Measurements from ENCODE around the gene KLF7.

KLF7 gene

DNA sequence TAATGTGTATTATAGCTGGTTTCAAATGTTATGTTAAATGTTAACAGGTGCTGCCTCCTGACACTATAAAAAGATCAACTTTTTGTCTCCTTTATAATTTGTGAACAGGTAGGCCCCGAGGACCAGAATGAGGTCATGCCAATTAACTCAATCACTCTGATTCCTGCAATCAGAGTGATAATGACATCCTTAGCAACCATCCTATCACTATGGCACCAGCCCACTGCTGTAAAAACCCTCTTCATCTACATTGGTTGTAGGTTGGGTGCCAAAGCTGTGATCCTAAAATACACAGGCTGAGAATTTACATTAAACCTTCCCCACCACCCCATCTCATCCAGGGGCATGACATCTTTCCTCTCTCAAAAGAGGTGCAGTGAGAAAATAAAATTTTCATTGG, 122.9 kb downstream of the KLF7 start:
- no peak for DNase-seq
- peak overlapping the region; percentile 55 to 70 for H3K27ac ChIP-seq
- H3K27me3 ChIP-seq: no peaks in the 10 kb centered on the region
- intact Hi-C loops (cut with DNase I; ENCODE audit: low total_unique reads): loop anchor here (5.0 to 10.0 kb wide), 2 partner anchors 92 to 124 kb away; partner anchors contain the start of gene KLF7
- no peaks in the 10 kb centered on the region for H3K36me3 ChIP-seq
- no peaks in the 10 kb centered on the region for H3K9me3 ChIP-seq
- H3K4me3 ChIP-seq: no peak overlapping the region
- peaks cover 0 to 43% (median 25%) of the 10 kb centered on the region in 4 donors for H3K4me1 ChIP-seq
- TF ChIP-seq, protein P1, sequence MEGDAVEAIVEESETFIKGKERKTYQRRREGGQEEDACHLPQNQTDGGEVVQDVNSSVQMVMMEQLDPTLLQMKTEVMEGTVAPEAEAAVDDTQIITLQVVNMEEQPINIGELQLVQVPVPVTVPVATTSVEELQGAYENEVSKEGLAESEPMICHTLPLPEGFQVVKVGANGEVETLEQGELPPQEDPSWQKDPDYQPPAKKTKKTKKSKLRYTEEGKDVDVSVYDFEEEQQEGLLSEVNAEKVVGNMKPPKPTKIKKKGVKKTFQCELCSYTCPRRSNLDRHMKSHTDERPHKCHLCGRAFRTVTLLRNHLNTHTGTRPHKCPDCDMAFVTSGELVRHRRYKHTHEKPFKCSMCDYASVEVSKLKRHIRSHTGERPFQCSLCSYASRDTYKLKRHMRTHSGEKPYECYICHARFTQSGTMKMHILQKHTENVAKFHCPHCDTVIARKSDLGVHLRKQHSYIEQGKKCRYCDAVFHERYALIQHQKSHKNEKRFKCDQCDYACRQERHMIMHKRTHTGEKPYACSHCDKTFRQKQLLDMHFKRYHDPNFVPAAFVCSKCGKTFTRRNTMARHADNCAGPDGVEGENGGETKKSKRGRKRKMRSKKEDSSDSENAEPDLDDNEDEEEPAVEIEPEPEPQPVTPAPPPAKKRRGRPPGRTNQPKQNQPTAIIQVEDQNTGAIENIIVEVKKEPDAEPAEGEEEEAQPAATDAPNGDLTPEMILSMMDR (IDR thresholded peaks at IDR 0.05): no peak

DNA sequence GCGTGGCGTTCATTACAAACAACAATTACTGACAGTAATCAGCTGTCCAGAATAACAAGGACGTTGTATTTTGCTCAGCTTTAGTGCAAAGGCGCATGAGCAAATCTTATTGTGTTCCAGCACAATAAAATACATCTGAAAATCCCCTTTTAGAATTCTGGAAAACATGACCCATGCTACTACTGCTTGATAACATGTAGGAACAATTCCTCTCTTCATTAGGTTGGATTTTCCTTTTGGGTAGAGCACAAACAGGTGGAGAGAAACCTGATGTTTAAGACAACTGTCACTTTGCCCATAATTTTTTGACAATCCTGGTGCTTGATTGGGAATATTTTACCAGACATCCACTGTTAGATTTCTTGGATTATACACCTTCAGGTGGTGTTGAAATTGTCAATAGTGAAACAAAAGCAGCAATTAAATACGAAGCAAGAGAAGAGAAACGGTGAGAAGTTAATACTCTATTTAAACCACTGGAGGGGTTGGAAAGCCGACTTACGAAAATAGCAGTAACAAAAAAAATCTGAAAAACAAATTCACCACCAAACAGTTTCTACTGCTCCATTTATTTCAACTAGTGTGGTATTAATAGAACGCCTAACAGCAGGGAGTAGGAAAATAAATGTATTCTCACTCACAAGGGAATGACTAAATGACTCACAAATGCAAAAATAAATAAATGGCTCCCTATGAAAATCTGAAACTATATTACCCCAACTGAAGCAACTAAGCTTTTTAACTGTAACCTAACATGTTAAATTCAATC, 123.8 kb downstream of the KLF7 start:
- peaks cover 0 to 34% (median 26%) of the 10 kb centered on the region in 4 donors for H3K4me1 ChIP-seq
- no peaks in the 10 kb centered on the region for H3K36me3 ChIP-seq
- intact Hi-C loops (cut with DNase I; ENCODE audit: low total_unique reads): loop anchor here (5.0 to 10.0 kb wide), 2 partner anchors 93 to 125 kb away; partner anchors contain the start of gene KLF7
- TF ChIP-seq, protein P1 (IDR thresholded peaks at IDR 0.05): peak in 1 of 2 experiments; percentile 9
- DNase-seq: no peak
- no peaks in the 10 kb centered on the region for H3K27me3 ChIP-seq
- no peaks in the 10 kb centered on the region for H3K9me3 ChIP-seq
- H3K27ac ChIP-seq: peak overlapping the region; percentile 55 to 70
- H3K4me3 ChIP-seq: peak overlapping the region; percentile 35 to 47

- TF ChIP-seq, protein P1 (IDR thresholded peaks at IDR 0.05): no peak
- H3K27me3 ChIP-seq: no peaks in the 10 kb centered on the region
- intact Hi-C loops (cut with DNase I; ENCODE audit: low total_unique reads): loop anchor here (5.0 to 10.0 kb wide), 2 partner anchors 94 to 126 kb away; partner anchors contain the start of gene KLF7
- H3K36me3 ChIP-seq: no peaks in the 10 kb centered on the region
- DNase-seq: no peak
- peak overlapping the region; percentile 35 to 47 for H3K4me3 ChIP-seq
- peak overlapping the region; percentile 55 to 70 for H3K27ac ChIP-seq
- H3K4me1 ChIP-seq: peaks cover 0 to 27% (median 23%) of the 10 kb centered on the region in 4 donors
- no peaks in the 10 kb centered on the region for H3K9me3 ChIP-seq
Observed at GRCh38 chr2:207041279-207041678, 124.5 kb downstream of the KLF7 start.

GRCh38 chr2:207040696-207041095, 125.1 kb downstream of the KLF7 start:
- Histone ChIP-seq H3K27ac (no peak overlapping the region), H3K4me3 (no peak overlapping the region), H3K36me3 (no peaks in the 10 kb centered on the region), H3K9me3 (no peaks in the 10 kb centered on the region), H3K27me3 (no peaks in the 10 kb centered on the region), H3K4me1 (peaks cover 0 to 27% (median 21%) of the 10 kb centered on the region in 4 donors)
- intact Hi-C loops (cut with DNase I; ENCODE audit: low total_unique reads): loop anchor here (5.0 to 10.0 kb wide), 2 partner anchors 94 to 127 kb away; partner anchors contain the start of gene KLF7
- TF ChIP-seq, protein P1 (IDR thresholded peaks at IDR 0.05): no peak
- peak in 1 of 2 donors; percentile 28 for DNase-seq

DNA sequence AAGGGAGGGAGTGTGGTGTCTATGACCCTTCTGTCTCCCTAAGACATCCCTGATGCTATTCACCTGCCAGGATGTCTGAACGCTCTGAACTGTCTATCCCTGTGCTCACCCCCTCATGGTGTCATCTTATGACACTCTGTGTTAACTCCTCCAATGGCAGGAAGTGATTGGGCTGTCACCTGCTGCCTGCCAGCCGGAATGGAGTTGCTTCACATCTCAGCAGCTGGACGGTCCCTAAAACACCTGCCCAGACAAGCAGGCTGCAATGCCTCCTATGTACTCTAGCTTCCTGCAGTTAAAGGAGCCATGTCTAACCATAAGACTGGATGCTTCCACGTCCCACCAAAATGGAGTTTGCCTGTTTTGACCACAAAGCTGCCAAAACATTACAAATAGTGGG, 126.5 kb downstream of the KLF7 start:
- H3K27ac ChIP-seq: no peak overlapping the region
- no peaks in the 10 kb centered on the region for H3K9me3 ChIP-seq
- H3K36me3 ChIP-seq: no peaks in the 10 kb centered on the region
- intact Hi-C loops (cut with DNase I; ENCODE audit: low total_unique reads): no loop called here
- H3K4me3 ChIP-seq: no peak overlapping the region
- peaks cover 0 to 23% (median 18%) of the 10 kb centered on the region in 4 donors for H3K4me1 ChIP-seq
- no peak for DNase-seq
- no peaks in the 10 kb centered on the region for H3K27me3 ChIP-seq
- TF ChIP-seq, protein P1 (IDR thresholded peaks at IDR 0.05): no peak
